Natural killer cell (primary cell): Measurements from ENCODE around the gene UBE2D2. TPM values are rescaled to one million over a fixed set of nuclear protein-coding genes. Genes with fewer than 3 reads are reported as not detected.
A peak's percentile ranks its signal among the peaks of the same experiment; 100 is the strongest.

Source experiments
- ATAC-seq, 3 donors: fragments of 150-1000 bp in 2 of 3; fragments of 200-7000 bp in 1 of 3; cut with Tn5 transposase; 1 replicate in 1 of 3; 2 replicates in 2 of 3; pipeline ENCODE4 v1.10.0; 2021; ENCODE audit warnings: mild to moderate bottlenecking in 2 of 3, moderate library complexity in 2 of 3
- DNase-seq, 2 donors: peaks; one replicate each; pipeline versions ENCODE4 v3.0.0 to v3.0.0-alpha.2; 2013 to 2021; ENCODE audit warnings: mixed read lengths in 1 of 2
- H3K27ac ChIP-seq: one replicate; pipeline ENCODE4 v1.5.1; 2013; ENCODE audit warnings: mild to moderate bottlenecking, low read length
- H3K27me3 ChIP-seq: one replicate; pipeline ENCODE4 v1.6.1; 2013; ENCODE audit warnings: low read length; ENCODE audit not compliant: control insufficient read depth, insufficient read depth
- H3K36me3 ChIP-seq: one replicate; pipeline ENCODE4 v1.6.1; 2013; ENCODE audit warnings: low read length; ENCODE audit not compliant: control insufficient read depth, insufficient read depth
- H3K4me1 ChIP-seq: one replicate; pipeline ENCODE4 v1.6.1; 2013; ENCODE audit warnings: low read length; ENCODE audit not compliant: control insufficient read depth, insufficient read depth
- H3K4me3 ChIP-seq: one replicate; pipeline ENCODE4 v1.5.1; 2013; ENCODE audit warnings: low read length
- H3K9me3 ChIP-seq: one replicate; pipeline ENCODE4 v1.6.1; 2013; ENCODE audit warnings: low read length; ENCODE audit not compliant: control insufficient read depth, insufficient read depth
- H3K27ac Mint-ChIP-seq, 2 donors: one replicate each; pipeline ENCODE4 v1.8.0; 2022; ENCODE audit warnings: mild to moderate bottlenecking in 2 of 2, mixed read lengths in 2 of 2, moderate library complexity in 1 of 2
- H3K27me3 Mint-ChIP-seq, 2 donors: one replicate each; pipeline ENCODE4 v1.8.0; 2022; ENCODE audit warnings: low read depth in 2 of 2, mixed read lengths in 2 of 2
- H3K36me3 Mint-ChIP-seq: one replicate; pipeline ENCODE4 v1.8.0; 2022; ENCODE audit warnings: mixed read lengths
- H3K4me1 Mint-ChIP-seq, 2 donors: one replicate each; pipeline ENCODE4 v1.8.0; 2022; ENCODE audit warnings: mixed read lengths in 2 of 2
- H3K4me3 Mint-ChIP-seq: one replicate; pipeline ENCODE4 v1.8.0; 2022; ENCODE audit warnings: mild to moderate bottlenecking, moderate library complexity, mixed read lengths
- H3K9me3 Mint-ChIP-seq, 2 donors: one replicate each; pipeline ENCODE4 v1.8.0; 2022; ENCODE audit warnings: mixed read lengths in 2 of 2
- WGBS: methylation state at CpG from one replicate; pipeline ENCODE4 v1.1.7; 2013; ENCODE audit warnings: missing lambda C conversion rate; ENCODE audit not compliant: insufficient coverage; 5-methylcytosine and 5-hydroxymethylcytosine counted together
- intact Hi-C: fragments of 100-400 bp; cut with micrococcal nuclease; formaldehyde crosslinking; loops from one replicate; pipeline ENCODE4 v1.14.2; 2022
- total RNA-seq, 4 donors: library from RNA; stranded (reverse); fragments of 120-200 nt in 1 of 4; gene quantifications; one replicate each; pipeline versions ENCODE4 v1.2.3 to v1.2.4, GENCODE V29; 2013 to 2022
- TF ChIP-seq, protein P1 (sequence below): fragments of 200-600 bp; IDR thresholded peaks from one replicate; pipeline ENCODE4 v1.8.0; 2022; ENCODE audit warnings: antibody characterized with exemption

Gene UBE2D2
- total RNA-seq, 3 donors from 2014 or later (not counting 1 experiment from before 2014, with no cell fraction given) = 127 to 139 (median 131) TPM

DNA sequence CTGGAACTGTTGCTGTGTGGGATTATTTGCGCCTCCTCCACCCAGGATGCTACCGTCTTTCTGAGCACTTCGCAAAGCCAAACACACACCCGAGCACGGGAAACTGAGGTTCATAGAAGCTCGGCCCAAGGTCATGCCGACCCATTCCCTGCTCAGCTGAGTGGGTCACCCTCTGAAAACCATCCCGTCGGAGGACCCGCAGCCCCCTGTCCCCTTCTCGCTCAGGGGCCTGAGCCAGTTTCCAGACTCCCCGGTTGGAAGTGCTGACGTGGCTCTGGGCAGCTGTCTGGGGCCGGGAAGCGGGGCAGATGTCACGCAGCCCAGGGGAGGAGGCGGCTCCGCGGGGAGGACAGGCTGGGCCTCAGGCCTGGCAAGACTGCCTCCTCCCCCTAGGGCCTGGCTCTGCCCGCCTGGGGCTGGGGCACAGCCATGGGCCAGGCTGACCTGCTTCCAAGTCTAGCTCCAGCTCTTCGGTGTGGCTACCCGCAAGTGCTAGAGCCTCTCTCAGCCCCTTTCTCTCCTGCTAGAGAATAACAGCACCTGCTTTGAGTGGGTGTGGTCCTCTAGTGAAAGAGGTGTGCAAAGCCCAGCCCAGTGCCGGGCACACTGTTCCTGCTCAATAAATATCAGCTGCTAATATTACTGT, 77.1 kb downstream of the UBE2D2 start:
- Histone ChIP-seq H3K9me3 (no peaks in the 10 kb centered on the region), H3K4me3 (peak overlapping the region; percentile 39), H3K27ac (peak overlapping the region; percentile 91), H3K4me1 (peaks cover 68% of the 10 kb centered on the region), H3K36me3 (no peaks in the 10 kb centered on the region), H3K27me3 (no peaks in the 10 kb centered on the region)
- peak; percentile 44 to 54 for DNase-seq
- Mint-ChIP-seq H3K27ac (peak overlapping the region; percentile 98), H3K36me3 (no peaks in the 10 kb centered on the region), H3K4me3 (peak overlapping the region; percentile 74), H3K9me3 (no peaks in the 10 kb centered on the region), H3K4me1 (peaks cover 46 to 52% of the 10 kb centered on the region in 2 donors), H3K27me3 (no peaks in the 10 kb centered on the region)
- 11% methylated on average over 22 of the region's 23 CpGs for WGBS
- TF ChIP-seq, protein P1, sequence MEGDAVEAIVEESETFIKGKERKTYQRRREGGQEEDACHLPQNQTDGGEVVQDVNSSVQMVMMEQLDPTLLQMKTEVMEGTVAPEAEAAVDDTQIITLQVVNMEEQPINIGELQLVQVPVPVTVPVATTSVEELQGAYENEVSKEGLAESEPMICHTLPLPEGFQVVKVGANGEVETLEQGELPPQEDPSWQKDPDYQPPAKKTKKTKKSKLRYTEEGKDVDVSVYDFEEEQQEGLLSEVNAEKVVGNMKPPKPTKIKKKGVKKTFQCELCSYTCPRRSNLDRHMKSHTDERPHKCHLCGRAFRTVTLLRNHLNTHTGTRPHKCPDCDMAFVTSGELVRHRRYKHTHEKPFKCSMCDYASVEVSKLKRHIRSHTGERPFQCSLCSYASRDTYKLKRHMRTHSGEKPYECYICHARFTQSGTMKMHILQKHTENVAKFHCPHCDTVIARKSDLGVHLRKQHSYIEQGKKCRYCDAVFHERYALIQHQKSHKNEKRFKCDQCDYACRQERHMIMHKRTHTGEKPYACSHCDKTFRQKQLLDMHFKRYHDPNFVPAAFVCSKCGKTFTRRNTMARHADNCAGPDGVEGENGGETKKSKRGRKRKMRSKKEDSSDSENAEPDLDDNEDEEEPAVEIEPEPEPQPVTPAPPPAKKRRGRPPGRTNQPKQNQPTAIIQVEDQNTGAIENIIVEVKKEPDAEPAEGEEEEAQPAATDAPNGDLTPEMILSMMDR = no peak
- ATAC-seq = no peak
- intact Hi-C loops = loop anchor here (10.0 kb wide), 1 partner anchor 207 kb away; no protein-coding TSS in a partner anchor

DNA sequence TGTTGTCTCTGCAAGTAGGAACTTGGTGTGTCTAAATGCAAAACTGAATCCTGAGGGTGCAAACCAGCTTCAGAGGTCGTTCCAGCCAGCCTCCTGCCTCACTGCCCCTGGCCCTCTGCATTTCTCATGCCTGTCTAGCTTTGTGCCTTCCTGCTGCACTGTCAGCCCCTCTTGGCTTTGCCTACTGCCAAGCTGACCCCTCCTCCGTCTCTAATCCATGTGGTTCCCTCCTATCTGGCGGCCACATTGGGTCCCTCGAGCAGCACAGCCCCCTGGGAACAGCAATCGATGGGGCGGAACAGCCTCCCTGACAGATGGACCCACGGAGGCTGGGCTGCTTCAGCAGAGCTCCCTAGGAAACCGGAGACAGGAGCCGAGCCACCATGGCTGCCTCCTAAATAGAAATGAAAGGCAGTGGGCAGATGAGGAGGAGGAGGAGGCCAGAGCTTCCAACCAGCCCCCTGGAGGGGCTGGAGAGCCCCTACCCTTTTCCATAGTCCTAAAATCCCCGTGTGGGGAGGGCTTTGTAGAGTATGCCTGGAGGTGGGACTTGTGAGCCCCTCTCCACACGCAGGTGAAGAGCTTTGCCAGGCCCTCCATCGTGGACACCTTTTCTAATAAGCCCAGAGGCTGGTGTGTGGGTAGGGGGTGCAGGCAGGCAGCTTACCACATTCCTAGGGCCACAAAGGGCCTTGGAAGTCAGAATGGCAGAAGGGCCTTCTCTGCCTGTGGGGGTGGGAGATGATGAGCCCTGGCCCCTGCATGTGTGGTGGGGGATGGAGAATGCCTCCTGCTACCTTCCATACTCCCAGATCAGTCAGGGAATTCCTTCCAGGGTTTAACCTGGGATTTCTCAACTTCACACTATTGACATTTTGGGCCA, 77.8 kb downstream of the UBE2D2 start:
- intact Hi-C loops = loop anchor here (10.0 kb wide), 1 partner anchor 206 kb away; no protein-coding TSS in a partner anchor
- H3K9me3 ChIP-seq = no peaks in the 10 kb centered on the region
- peak overlapping the region; percentile 74 for H3K4me3 Mint-ChIP-seq
- H3K27ac ChIP-seq = peak overlapping the region; percentile 91
- H3K4me1 Mint-ChIP-seq = peaks cover 44 to 49% of the 10 kb centered on the region in 2 donors
- ATAC-seq (no peak), DNase-seq (no peak)
- peaks cover 64% of the 10 kb centered on the region for H3K4me1 ChIP-seq
- H3K36me3 Mint-ChIP-seq = no peaks in the 10 kb centered on the region
- WGBS = 73% methylated on average over 12 of the region's 12 CpGs
- no peak overlapping the region for H3K4me3 ChIP-seq
- no peaks in the 10 kb centered on the region for H3K36me3 ChIP-seq
- H3K27me3 ChIP-seq = no peaks in the 10 kb centered on the region
- no peaks in the 10 kb centered on the region for H3K9me3 Mint-ChIP-seq
- H3K27ac Mint-ChIP-seq = peak overlapping the region; percentile 98
- H3K27me3 Mint-ChIP-seq = no peaks in the 10 kb centered on the region
- TF ChIP-seq, protein P1 = no peak

DNA sequence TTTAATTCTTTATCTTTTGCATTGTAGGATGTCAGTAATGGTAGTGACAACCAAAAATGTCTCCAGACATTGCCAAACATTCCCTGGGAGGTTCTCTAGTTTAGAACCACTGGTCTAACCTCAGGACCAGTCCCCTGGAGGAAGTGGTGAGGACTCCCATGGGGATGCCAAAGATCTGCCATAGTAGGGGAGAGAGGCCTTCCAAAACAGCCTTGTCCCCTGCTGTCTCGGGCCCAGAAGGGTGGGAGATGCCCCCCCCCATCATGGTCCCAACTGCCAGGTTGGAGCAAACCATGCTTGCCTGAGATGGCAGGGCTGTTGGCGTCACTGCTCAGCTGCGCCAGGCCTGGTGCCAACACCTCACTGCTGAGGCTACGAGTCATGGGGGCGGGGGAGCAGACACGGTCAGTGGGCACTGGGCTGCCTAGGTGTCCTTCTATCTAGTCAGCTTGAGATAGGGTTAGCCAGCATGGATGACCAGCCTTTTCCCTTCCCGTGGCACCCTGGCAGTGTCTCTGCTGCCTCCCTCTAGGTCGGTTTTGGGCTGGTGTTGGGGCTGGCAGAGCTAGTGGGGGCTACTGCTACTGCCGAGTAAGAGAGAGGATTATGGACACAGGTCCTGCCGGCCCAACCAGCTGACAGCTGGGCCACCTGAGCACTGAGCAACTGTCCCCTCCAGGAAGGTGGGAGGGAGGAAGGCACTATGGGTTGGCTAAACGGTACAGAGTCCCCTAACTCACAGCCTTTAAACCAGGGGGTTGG, 78.7 kb downstream of the UBE2D2 start:
- H3K4me3 ChIP-seq = no peak overlapping the region
- no peaks in the 10 kb centered on the region for H3K9me3 Mint-ChIP-seq
- no peaks in the 10 kb centered on the region for H3K9me3 ChIP-seq
- H3K4me3 Mint-ChIP-seq = no peak overlapping the region
- no peak overlapping the region for H3K27ac ChIP-seq
- H3K4me1 ChIP-seq = peaks cover 69% of the 10 kb centered on the region
- intact Hi-C loops = loop anchor here (10.0 kb wide), 1 partner anchor 205 kb away; no protein-coding TSS in a partner anchor
- no peaks in the 10 kb centered on the region for H3K36me3 Mint-ChIP-seq
- 87% methylated on average over 10 of the region's 11 CpGs for WGBS
- H3K36me3 ChIP-seq = no peaks in the 10 kb centered on the region
- no peaks in the 10 kb centered on the region for H3K27me3 ChIP-seq
- TF ChIP-seq, protein P1 = no peak
- H3K27me3 Mint-ChIP-seq = no peaks in the 10 kb centered on the region
- no peak for DNase-seq
- peak overlapping the region; percentile 98 for H3K27ac Mint-ChIP-seq
- no peak for ATAC-seq
- H3K4me1 Mint-ChIP-seq = peaks cover 44 to 51% of the 10 kb centered on the region in 2 donors
